Esophagus mucosa (tissue), 1 donor: ENCODE data around the gene HOXA3. TPM values are rescaled to one million over a fixed set of nuclear protein-coding genes. Genes with fewer than 3 reads are reported as not detected.
A peak's percentile ranks its signal among the peaks of the same experiment; 100 is the strongest.

Experiments
- ATAC-seq: fragments of 200-7000 bp; cut with Tn5 transposase; one replicate; pipeline ENCODE4 v1.9.1; 2020
- total RNA-seq: library from RNA; stranded (reverse); gene quantifications from one replicate; pipeline ENCODE4 v1.2.4, GENCODE V29; 2023
- donor health status: DM: yes; HTN: yes; CAD: no.

HOXA3 gene
- total RNA-seq, 1 donor from 2014 or later, result 5.4 TPM

DNA sequence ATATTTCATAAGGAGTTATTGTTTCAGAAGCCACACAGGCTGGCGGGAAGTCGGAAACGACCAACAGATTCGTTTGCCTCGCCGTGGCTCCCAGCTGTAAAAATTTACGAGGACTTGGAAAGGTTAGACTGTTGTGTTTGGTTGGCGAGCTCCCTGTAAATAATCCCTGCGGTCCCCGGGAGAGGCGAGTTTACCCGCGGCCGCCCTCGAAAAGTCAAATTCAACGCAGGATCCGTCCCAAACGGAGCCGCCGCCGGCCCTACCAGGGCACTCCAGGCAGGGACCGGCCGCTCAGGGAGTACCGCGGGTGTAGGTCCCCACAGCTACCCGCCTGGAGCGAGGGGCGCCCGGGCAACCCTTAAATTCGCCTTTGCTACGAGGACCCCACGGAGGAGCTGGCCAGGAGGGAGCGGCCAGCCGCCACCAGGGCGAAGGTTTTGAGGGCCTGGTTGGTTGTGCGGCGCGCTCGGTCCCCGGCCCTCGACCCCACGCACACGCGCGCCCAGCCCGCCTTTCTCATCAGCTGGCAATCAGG, 13.7 kb upstream of the HOXA3 start:
- no peak for ATAC-seq

DNA sequence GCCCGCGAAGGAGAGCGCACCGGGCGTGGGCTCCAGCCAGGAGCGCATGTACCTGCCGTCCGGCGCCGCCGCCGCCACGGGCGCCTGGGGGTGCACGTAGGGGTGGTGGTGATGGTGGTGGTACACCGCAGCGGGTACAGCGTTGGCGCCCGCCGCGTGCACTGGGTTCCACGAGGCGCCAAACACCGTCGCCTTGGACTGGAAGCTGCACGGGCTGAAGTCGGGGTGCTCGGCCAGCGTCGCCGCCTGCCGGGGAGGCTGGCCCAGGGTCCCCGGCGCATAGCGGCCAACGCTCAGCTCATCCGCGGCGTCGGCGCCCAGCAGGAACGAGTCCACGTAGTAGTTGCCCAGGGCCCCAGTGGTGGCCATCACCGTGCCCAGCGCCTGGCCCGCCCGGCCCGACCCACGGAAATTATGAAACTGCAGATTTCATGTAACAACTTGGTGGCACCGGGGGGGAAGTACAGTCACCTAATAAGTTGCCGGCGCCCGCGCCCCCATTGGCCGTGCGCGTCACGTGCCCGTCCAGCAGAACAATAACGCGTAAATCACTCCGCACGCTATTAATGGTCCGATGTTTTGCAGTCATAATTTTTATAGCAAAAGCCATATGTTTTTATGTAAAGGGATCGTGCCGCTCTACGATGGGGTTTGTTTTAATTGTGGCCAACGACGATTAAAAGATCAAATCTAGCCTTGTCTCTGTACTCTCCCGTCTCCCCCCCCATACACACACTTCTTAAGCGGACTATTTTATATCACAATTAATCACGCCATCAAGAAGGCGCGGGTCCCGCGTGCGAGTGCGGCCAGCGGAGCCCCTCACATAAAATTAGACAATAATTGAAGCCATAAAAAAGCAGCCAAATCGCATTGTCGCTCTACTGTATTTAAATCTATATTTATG, 13.0 kb upstream of the HOXA3 start, which contains the start of gene HOXA9:
HOXA9 (minus strand) TSS at position 449 of the 907 bp plus-strand sequence; CDS start at position 369, 80 bp downstream.
- peak; percentile 6 for ATAC-seq

DNA sequence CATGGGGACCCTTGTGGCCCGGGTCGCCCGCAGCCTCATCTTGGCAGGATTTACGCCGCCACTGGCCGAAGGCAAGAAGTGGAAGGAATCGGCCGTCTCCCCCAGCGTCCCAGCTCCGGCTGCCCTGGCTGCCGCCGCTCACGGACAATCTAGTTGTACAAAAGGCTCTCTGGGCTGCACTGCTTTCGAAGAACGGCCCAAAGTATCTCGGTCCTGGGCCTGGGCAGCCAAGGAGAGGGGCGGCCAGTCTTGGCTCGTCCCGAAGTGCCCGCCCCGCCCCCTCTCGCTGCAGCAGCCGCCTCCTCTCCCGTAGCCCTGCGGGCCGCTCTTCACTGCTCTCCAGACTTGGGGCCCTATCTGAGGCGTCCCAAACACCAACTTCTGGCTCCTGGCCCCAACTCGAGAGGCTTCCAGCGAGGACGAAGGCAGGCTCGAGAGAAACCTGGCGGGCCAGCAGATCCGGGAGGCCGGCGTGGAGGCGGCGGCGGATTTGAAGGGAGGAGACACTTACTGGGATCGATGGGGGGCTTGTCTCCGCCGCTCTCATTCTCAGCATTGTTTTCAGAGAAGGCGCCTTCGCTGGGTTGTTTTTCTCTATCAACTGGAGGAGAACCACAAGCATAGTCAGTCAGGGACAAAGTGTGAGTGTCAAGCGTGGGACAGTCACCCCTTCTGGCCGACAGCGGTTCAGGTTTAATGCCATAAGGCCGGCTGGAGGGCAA, 12.1 kb upstream of the HOXA3 start:
- no peak for ATAC-seq

GRCh38 chr7:27164045-27164366, 11.6 kb upstream of the HOXA3 start:
- ATAC-seq, result no peak

GRCh38 chr7:27163288-27164044, 11.1 kb upstream of the HOXA3 start:
- no peak for ATAC-seq

DNA sequence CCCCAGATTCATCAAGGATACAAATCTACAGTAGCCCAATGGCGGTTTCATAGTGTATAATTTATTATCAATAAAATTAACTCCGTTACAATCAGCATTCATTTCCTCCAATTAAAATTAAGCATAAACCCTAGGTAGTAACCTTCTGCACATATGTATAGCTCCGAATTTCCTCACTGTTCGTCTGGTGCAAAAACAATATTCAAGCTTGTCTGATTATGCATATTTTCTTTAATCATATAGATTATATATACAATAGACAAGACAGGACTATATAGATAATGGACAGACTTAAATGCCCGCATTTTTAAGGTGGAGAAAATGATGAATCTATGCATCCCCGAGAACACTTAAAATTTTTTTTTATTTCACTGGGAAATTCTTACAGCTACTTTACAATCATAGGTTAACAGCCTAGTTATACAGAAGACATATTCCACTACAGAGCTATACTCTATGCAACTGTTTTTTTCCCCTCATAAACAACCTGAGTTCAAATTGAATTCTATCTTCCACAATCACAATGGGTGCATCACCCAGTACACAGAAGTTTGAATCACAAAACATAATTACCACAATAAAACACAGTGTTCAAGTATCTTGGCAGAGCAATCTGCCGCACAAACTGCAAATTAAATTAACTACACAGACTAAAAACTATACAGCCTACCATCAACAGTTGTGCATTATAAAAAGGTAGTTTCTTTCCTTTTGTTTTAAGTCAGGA, 10.3 kb upstream of the HOXA3 start:
- no peak for ATAC-seq

- ATAC-seq, result no peak
Measured at GRCh38 chr7:27161721-27162560, 9.6 kb upstream of the HOXA3 start.

- ATAC-seq, result no peak
Measured at GRCh38 chr7:27161214-27161720, 8.9 kb upstream of the HOXA3 start.

- peak; percentile 82 for ATAC-seq
Measured at GRCh38 chr7:27160546-27161213, 8.3 kb upstream of the HOXA3 start.

- ATAC-seq, result no peak
Measured at GRCh38 chr7:27160145-27160545, 7.8 kb upstream of the HOXA3 start.

DNA sequence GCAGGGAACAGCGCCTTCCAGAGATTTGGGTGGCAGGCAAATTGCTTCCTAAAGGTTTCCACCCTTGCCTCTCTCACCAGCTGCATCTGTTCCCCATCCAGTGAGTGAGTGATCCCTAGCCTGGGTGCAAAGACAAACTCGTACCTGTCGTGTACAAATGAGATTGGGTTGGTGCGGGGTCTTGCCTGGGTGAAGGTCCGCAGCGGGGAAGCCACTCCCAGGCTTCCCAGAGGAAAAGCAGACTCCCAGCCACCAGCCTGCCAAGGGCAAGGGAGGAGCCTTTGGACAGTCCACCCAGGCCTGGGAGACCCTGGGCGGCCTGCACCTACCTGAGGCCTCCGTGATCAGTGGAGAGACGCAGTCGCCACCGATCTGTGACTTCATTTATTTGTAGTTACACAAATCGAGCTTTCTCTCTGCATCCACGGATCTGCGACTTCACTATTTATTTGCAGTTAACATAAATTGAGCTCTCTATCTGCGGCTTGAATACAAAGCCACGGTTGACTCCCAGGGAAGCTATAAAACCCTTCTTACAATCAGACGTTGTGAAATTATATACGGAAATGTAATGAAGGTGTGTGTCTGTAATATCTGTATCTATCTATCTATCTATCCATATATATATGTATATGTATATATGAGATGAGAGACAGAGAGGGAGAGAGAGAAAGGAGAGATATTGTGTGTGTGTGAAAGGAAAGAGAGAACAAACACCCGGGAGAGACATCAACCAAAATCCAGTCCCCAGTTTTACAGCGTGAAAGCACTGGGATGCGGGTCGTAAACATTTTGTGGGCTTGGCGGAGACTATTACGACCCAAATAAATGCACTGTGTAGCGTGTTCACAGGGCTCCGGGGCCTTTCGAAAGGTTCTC, 7.1 kb upstream of the HOXA3 start:
- ATAC-seq, result no peak

DNA sequence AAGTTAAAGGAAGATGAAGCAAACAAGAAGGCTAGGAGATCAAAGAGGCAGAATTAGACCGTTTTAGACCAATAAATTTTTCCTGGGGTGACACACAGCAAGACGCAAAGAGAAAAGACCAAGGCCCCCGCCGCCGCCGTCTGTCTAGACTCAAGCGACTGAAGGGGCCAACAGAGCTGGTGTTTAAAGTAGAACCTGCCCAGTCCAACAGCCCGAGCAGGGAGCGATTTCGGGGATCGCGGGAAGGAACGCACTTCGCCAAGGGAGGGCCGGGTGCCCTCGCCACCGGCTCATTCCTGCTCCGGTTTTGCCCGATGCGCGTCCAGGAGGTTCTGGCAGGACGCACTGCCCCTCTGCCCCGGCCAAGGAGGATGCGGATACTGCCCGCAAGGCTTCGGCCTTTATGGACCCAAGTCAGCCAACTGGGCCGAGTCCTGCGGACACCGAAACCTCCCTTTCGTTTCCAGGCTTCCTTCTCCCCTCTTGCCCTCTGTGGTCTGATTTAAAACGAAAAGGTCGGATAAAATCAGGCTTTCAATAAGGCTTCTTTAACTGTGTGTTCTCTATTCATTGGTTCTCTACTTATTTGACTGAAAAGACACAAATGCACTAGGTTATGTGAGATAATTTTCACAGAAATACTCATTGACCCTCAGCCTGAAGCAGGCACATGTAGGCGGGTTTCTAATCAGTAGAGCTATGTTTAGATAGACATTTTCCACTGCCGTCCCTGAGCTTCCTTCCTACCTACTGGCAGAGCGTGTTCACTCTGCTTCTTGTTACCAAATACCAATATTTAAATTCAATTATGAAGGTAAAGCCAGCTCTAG, 6.3 kb upstream of the HOXA3 start:
- no peak for ATAC-seq

DNA sequence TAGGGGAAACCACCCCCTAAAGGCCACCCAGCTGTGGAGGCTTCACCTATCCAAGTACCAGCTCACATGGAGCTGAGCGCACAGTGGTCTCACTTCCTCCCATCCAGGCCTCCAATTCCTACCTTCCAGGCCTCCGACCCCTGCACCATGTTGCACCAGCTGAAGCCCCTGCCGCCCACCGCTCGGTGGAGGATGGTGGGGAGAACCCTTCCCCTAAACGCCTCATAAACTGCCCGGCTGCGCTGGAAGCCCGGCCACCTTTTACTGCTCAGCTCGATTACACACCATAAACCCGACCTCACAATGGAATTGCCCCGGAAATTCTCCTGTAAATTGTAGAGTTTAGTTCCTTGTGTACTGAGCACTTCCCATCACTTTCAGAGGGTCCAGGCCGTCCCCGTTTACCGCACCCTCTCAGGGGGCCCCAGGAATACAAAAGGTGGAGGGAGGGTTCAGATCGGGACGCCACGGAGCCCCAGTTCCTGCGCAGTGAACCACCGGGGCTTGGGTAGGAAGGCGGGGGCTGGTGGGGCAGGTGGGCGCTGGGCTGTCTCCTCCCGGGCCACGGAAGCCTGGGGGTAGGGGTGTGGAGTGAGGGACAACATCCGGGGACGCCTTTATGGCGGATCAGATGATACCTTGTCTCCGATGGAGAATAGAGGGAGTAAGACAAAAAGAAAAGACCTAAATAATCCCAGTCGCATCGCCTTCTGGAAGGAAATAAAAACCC, 5.5 kb upstream of the HOXA3 start:
- no peak for ATAC-seq

- ATAC-seq, result no peak
Measured at GRCh38 chr7:27156916-27157701, 4.7 kb upstream of the HOXA3 start.

GRCh38 chr7:27156508-27156898, 4.1 kb upstream of the HOXA3 start, which contains the start of gene HOXA7:
TSS of gene HOXA7 (minus strand) at chr7:27156675. CDS start at chr7:27156545, 130 bp downstream.
- peak; percentile 42 for ATAC-seq

DNA sequence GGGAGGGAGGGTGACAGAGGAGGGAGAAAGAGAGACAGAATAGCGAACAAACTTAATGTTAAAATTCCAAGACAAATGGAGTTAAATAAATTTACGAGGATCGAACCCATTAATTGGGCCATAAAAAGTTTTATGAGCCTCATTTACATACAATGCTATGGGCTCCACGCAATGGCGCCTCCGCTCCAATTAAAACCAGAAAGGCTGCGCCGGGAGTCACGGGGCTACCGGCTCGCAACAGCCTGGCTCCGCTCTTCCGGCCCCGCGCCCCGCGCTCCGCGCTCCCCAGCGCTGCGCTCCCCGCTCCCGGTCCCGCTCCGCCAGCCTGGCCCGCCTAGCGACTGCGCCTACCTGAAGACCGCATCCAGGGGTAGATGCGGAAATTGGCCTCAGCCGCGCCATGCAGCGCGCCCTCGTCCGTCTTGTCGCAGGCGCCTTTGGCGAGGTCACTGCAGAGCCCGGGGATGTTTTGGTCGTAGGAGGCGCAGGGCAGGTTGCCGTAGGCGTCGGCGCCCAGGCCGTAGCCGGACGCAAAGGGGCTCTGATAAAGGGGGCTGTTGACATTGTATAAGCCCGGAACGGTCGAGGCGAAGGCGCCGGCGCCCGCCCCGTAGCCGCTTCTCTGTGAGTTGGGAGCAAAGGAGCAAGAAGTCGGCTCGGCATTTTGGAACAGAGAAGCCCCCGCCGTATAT, 3.6 kb upstream of the HOXA3 start:
- peak; percentile 47 for ATAC-seq
